ENCODE data around the gene TMPRSS3.

TMPRSS3 gene

GRCh38 chr21:42388740-42389448 is 7.0 kb downstream of the TMPRSS3 start:
- no peak for DNase-seq (ENCODE audit: low spot score)

DNA sequence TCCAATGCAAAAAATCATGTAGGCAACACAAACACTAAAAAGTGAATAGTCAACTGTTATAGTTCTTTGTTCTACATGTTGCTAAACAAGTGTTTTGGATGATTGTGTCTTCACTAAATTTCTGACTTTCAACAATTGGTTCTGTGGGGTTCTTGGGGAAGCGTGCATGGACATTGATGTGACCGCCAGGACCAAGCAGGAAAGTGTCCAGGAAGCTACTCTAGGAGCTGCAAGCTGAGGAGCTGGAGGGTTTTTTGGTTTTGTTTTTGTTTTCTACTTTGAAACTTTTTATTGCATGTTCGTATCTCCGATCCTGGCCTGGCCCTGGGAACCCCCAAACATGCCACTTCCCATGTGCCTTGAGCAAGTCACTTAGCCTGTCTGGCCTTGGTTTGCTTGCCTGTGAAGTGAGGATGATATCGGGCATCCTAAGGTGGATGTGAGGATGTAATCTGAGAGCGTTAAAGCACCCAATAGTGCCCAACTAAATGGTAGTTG is 8.0 kb downstream of the TMPRSS3 start:
- DNase-seq (ENCODE audit: low spot score), result no peak

GRCh38 chr21:42387164-42387563 is 8.7 kb downstream of the TMPRSS3 start:
- DNase-seq (ENCODE audit: low spot score), result no peak

DNA sequence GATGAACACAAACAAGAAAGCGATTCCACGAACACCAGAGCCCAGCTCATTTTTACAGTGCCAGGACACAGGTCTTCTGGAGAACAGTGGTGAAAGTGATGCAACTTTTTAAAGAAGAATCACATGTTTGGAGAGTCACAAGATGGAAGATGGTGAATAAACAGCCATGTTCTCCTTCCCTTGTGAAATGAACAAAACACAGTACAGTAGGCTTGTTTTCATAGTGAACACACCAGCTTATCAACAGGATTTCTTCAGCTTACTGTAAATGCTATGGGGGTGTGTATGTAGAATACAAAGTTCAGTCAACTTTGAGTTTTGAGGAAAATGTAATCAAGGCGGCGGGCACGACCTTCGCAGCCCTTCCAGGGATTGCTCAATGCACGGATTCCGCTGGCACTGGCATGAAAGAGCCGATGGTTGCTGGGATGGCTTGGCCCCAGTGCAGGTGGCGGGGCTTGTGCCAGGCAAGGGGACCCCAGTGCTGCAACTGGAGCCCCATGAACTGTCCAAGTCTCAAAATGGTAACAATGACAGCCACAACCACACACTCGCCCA is 9.7 kb downstream of the TMPRSS3 start:
- DNase-seq (ENCODE audit: low spot score), result no peak

DNA sequence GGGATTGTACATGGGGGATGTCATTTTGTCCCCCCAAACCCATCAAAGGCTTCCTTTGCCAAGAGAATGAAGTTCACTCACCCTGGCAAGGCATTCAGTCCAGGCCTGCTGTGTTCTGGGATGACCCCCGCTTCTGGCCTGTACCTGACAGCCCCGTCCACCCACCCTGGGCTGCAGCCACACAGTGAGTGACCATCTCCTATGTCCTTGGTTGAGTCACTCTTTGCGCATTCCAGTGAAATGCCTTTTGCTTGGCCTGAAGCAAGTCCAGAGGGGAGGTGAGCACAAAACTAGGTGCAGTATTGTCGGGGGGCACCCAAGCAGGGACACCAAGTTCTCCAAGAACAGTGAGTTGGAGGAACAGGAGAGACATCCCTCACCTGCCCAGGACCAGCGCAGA is 10.2 kb downstream of the TMPRSS3 start:
- no peak for DNase-seq (ENCODE audit: low spot score)

- DNase-seq (ENCODE audit: low spot score), result no peak
These were observed 10.9 kb downstream of the TMPRSS3 start for GRCh38 chr21:42384989-42385388.

- DNase-seq (ENCODE audit: low spot score), result no peak
These were observed 11.5 kb downstream of the TMPRSS3 start for GRCh38 chr21:42384156-42384945.

GRCh38 chr21:42383331-42383730 is 12.5 kb downstream of the TMPRSS3 start:
- no peak for DNase-seq (ENCODE audit: low spot score)

- no peak for DNase-seq (ENCODE audit: low spot score)
These were observed 12.9 kb downstream of the TMPRSS3 start for GRCh38 chr21:42382915-42383314.

GRCh38 chr21:42381347-42381984 is 14.4 kb downstream of the TMPRSS3 start:
- DNase-seq (ENCODE audit: low spot score), result no peak

DNA sequence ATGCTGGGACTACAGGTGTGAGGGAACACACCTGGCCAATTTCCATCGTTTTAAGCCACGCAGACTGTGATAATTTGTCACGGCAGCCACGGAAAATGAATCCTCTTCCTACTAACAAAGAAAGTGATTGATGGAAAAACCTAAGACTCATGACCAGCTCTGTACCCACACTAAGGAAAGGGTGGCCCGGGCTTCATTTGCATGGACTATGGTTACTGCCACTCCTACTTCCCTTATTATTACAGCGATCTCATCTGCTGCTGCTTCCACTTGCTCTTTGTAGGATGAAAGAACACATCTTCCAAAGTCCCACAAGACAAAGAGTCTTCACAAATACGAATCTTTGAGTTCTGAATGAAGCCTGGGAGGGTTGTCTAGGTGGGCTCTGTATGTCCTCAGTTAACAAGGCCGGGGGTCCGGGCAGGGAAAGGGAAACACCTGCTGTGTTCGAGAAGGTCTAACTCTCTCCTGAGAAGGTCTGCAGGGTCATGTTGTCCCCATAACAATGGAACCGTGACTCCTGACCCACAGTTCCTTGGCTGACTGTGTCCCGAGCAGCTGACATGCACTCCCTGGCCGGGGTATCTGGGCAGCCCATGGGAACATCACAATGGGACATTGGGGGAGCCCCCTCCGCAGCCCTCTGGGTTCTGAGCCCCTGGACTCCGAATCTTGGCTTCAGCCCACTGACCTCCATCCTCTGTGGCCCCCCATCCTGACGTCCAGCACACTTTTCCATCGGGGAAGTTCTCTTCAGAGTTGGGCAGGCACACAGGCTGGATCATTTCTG is 16.2 kb downstream of the TMPRSS3 start:
- no peak for DNase-seq (ENCODE audit: low spot score)

- no peak for DNase-seq (ENCODE audit: low spot score)
These were observed 17.4 kb downstream of the TMPRSS3 start for GRCh38 chr21:42378418-42378817.

- DNase-seq (ENCODE audit: low spot score), result no peak
These were observed 17.9 kb downstream of the TMPRSS3 start for GRCh38 chr21:42377951-42378340.

- no peak for DNase-seq (ENCODE audit: low spot score)
These were observed 18.5 kb downstream of the TMPRSS3 start for GRCh38 chr21:42377211-42377950.

DNA sequence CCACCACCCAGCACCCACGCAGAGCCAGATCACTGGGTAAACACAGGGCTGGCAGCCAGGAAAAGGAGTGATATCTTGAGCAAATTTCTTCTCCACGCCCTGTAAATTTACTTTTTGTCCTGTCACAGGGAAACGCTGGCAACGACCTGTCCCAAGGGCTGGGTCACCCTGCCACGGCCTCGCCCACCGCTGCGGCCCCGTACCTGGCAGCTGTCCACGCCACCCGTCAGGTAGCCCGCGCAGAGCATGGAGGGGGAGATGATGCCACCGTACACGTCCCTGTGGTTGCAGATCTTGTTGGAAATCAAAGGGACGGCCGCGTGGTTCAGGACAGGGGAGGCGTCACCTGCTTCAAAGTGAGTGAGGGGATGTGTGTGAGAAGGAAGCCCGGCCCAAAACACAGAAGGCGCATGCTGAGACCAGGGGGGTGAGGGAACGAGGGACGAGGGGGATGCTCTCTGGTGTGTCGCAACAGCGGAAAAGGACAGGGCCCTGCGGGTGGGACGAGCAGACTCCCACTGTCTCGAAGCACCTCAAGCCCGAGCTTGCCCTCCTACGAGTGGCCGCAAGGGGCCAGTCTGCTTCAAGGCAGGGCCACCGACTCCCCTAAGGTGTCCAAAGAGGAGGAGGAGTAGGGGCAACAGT is 19.4 kb downstream of the TMPRSS3 start:
- no peak for DNase-seq (ENCODE audit: low spot score)

DNA sequence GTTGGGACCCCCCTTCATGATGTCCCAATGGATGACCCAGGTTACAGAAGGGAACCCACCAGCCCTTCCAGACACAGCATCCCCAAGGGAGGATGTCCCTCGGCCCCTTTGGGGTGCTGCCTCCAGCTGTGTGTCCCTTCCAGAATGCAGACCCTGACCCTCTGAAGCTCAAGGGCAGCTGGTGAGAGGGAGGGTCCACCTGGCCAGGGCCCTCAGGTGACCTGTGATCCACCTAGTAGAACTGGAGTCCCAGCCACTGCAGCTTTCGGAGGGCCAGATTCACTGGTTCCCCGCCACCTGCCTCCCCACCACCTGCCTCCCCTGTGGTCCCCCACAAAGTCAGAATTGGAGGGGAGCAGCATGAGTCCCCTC is 19.9 kb downstream of the TMPRSS3 start:
- DNase-seq (ENCODE audit: low spot score), result no peak

- DNase-seq (ENCODE audit: low spot score), result no peak
These were observed 20.3 kb downstream of the TMPRSS3 start for GRCh38 chr21:42375506-42375905.

GRCh38 chr21:42374864-42375499 is 20.9 kb downstream of the TMPRSS3 start:
- DNase-seq (ENCODE audit: low spot score), result no peak

DNA sequence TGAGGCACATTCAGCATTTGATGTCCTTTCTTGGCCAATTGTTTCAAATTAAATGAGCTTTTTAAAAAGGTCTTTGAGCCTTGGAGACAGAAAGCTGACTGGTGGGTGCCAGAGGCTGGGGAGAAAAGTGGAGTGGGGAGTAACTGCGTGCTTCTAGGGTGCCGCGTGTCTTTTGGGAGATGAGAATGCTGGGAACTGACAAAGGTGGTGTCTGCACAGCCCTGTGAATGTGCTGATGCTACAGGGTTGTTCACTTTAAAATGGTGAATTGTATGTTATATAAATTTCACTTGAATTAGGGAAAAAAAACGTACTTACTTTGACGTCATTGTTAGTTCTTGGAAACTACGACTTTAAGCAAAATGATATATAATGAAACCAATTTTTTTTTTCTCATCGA is 21.4 kb downstream of the TMPRSS3 start:
- DNase-seq (ENCODE audit: low spot score), result no peak

- no peak for DNase-seq (ENCODE audit: low spot score)
These were observed 21.9 kb downstream of the TMPRSS3 start for GRCh38 chr21:42373908-42374455.

Data from Ammon's horn (tissue), 1 donor.